NT2/D1 (cell line): ENCODE measurements around the gene BAZ1B.

ENCODE experiments used
- DNase-seq: peaks from one replicate; pipeline ENCODE4 v3.0.0-alpha.2; 2011; ENCODE audit warnings: low read depth, low spot score
- H3K27me3 ChIP-seq: 2 replicates; pipeline ENCODE4 v1.6.0; 2011; ENCODE audit warnings: mild to moderate bottlenecking; ENCODE audit not compliant: insufficient read length, insufficient read depth
- H3K36me3 ChIP-seq: 2 replicates; pipeline ENCODE4 v1.6.1; 2011; ENCODE audit warnings: mild to moderate bottlenecking, low read length, mixed read lengths; ENCODE audit not compliant: insufficient read depth, insufficient read length
- H3K4me1 ChIP-seq: 2 replicates; pipeline ENCODE4 v1.5.1; 2011; ENCODE audit not compliant: insufficient read depth, insufficient read length
- H3K4me3 ChIP-seq: 2 replicates; pipeline ENCODE4 v1.5.1; 2011; ENCODE audit warnings: low read depth; ENCODE audit not compliant: insufficient read length
- H3K9ac ChIP-seq: 2 replicates; pipeline ENCODE4 v1.6.0; 2011; ENCODE audit warnings: low read depth; ENCODE audit not compliant: insufficient read length
- H3K9me3 ChIP-seq: 2 replicates; pipeline ENCODE4 v1.5.1; 2011; ENCODE audit warnings: mild to moderate bottlenecking, low read length; ENCODE audit not compliant: insufficient read depth
- SUZ12 ChIP-seq: IDR thresholded peaks from 2 replicates; pipeline ENCODE4 v1.6.1; 2011; ENCODE audit not compliant: insufficient read length, insufficient read depth; ENCODE audit errors: extremely low read depth
- YY1 ChIP-seq: IDR thresholded peaks from 2 replicates; pipeline ENCODE4 v1.6.1; 2011; ENCODE audit not compliant: insufficient read length, insufficient read depth
- ZNF274 ChIP-seq: IDR thresholded peaks from 2 replicates; pipeline ENCODE4 v1.6.1; 2011; ENCODE audit warnings: mild to moderate bottlenecking, low read depth, low read length

BAZ1B gene

DNA sequence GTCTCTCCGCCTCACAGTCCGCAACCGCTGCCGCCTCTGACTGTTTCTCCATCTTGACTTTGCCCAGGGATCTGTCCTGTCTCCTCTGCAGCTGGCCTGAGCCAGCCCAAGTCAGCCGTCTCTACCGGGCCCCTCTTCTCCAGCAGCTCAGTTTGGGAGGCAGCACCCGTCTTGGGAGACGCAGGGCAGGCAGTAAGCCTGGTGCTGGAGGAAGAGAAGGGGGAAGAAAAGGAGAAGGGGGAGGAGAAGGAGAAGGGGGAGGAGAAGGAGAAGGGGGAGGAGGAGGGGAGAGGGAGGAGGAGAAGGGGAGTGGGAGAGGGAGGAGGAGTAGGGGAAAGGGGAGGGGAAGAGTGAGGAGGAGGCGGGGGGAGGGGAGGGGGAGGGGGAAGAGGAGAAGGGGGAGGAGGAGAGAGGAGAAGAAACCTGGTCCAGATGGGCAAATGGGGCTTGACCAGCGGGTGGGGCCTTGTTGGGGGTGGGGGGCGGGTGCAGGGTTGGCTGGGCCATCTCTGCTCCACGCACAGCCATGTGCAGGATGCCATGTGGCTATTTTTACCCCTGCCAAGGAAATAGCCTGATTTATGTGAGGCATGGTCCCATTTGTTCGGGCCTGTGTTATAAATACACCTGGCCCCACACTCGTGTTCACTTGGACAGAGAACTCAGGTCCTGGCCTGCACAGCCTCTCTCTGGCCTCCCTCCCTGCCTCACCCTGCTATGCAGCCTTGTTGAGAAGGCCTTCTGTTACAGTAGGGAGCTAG lies 124.4 kb downstream of the BAZ1B start:
- Histone ChIP-seq H3K36me3 (no peaks in the 10 kb centered on the region), H3K9me3 (no peaks in the 10 kb centered on the region), H3K9ac (peak overlapping the region; percentile 73), H3K27me3 (no peaks in the 10 kb centered on the region), H3K4me1 (peaks cover 3% of the 10 kb centered on the region), H3K4me3 (peak overlapping the region; percentile 49)
- peak; percentile 60 for DNase-seq
- no peak for TF ChIP-seq YY1
- TF ChIP-seq ZNF274: no peak
- TF ChIP-seq SUZ12: no peak

- Histone ChIP-seq H3K27me3 (no peaks in the 10 kb centered on the region), H3K4me1 (peaks cover 3% of the 10 kb centered on the region), H3K36me3 (no peaks in the 10 kb centered on the region), H3K4me3 (no peak overlapping the region), H3K9me3 (no peaks in the 10 kb centered on the region), H3K9ac (no peak overlapping the region)
- TF ChIP-seq SUZ12: no peak
- TF ChIP-seq YY1: no peak
- no peak for TF ChIP-seq ZNF274
- DNase-seq: no peak
Measured at GRCh38 chr7:73395538-73396503, 126.3 kb downstream of the BAZ1B start.

DNA sequence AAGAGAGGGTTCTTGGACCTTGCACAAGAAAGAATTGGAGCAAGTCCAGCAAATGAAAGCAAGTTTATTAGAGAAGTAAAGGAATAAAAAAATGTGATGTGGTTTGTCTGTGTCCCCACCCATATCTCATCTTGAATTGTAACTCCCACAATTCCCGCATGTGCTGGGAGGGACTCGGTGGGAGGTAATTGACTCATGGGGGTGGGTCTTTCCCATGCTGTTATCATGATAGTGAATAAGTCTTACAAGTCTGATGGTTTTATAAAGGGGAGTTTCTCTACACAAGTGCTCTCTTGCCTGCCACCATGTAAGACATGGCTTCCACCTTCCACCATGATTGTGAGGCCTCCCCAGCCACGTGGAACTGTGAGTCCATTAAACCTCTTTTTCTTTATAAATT lies 127.7 kb downstream of the BAZ1B start:
- no peaks in the 10 kb centered on the region for H3K27me3 ChIP-seq
- DNase-seq: no peak
- TF ChIP-seq ZNF274: no peak
- no peak for TF ChIP-seq YY1
- TF ChIP-seq SUZ12: no peak
- H3K4me3 ChIP-seq: no peak overlapping the region
- no peak overlapping the region for H3K9ac ChIP-seq
- 0 out of 2 replicates have a peak, but pooled peaks cover 2% of the 10 kb centered on the region for H3K9me3 ChIP-seq
- H3K36me3 ChIP-seq: no peaks in the 10 kb centered on the region
- peaks cover 3% of the 10 kb centered on the region for H3K4me1 ChIP-seq

DNA sequence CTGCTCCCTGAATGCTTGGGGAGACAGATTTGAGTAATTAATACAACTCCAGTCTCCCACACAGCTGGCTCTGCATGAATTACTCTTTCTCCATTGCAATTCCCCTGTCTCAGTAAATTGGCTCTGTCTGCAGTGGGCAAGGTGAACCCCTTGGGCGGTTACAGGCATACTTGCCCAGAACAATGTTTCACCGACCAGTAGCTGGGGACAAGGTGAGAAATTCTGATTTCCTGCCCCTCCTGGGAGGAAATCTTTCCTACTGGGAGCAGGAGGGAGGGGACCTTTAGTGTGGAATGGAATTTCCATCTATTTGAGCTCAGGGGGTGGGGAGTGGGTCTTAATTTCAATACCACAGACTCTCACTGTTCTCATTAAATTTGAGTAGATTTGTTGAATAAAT lies 130.7 kb downstream of the BAZ1B start:
- TF ChIP-seq YY1: no peak
- no peak for TF ChIP-seq ZNF274
- no peak for TF ChIP-seq SUZ12
- H3K4me3 ChIP-seq: no peak overlapping the region
- H3K36me3 ChIP-seq: no peaks in the 10 kb centered on the region
- no peak for DNase-seq
- no peaks in the 10 kb centered on the region for H3K27me3 ChIP-seq
- no peak overlapping the region for H3K9ac ChIP-seq
- no peaks in the 10 kb centered on the region for H3K4me1 ChIP-seq
- peaks cover 21% of the 10 kb centered on the region for H3K9me3 ChIP-seq
